Karpas-422 (cell line): Measurements from ENCODE around the gene SLC35B4. TPM values are rescaled to one million over a fixed set of nuclear protein-coding genes. Genes with fewer than 3 reads are reported as not detected.

Experiments used
- DNase-seq: peaks from one replicate; pipeline ENCODE4 v3.0.0-alpha.2; 2015
- H2AFZ ChIP-seq: fragments of 200-600 bp; sonication (generic); 2 replicates; pipeline ENCODE4 v1.6.1; 2014; ENCODE audit warnings: antibody characterized with exemption, low read length, mixed read lengths
- H3K27ac ChIP-seq: fragments of 200-600 bp; sonication (generic); 2 replicates; pipeline ENCODE4 v1.5.1; 2014; ENCODE audit warnings: mild to moderate bottlenecking, low read length, moderate library complexity
- H3K27me3 ChIP-seq: fragments of 200-600 bp; sonication (generic); 2 replicates; pipeline ENCODE4 v1.6.1; 2014; ENCODE audit warnings: low read length, mixed read lengths
- H3K36me3 ChIP-seq: fragments of 200-600 bp; sonication (generic); 2 replicates; pipeline ENCODE4 v1.6.1; 2014; ENCODE audit warnings: low read length, mixed read lengths; ENCODE audit not compliant: insufficient read depth
- H3K4me1 ChIP-seq: fragments of 200-600 bp; sonication (generic); 2 replicates; pipeline ENCODE4 v1.6.1; 2014; ENCODE audit warnings: mild to moderate bottlenecking, low read length, mixed read lengths
- H3K4me2 ChIP-seq: fragments of 200-600 bp; sonication (generic); 2 replicates; pipeline ENCODE4 v1.6.1; 2014; ENCODE audit warnings: low read length, low read depth, mild to moderate bottlenecking; ENCODE audit not compliant: poor library complexity, severe bottlenecking
- H3K4me3 ChIP-seq: fragments of 200-600 bp; sonication (generic); 2 replicates; pipeline ENCODE4 v1.5.1; 2014; ENCODE audit warnings: mild to moderate bottlenecking, antibody characterized with exemption, low read length, mixed read lengths
- H3K79me2 ChIP-seq: fragments of 200-600 bp; sonication (generic); 2 replicates; pipeline ENCODE4 v1.6.1; 2014; ENCODE audit warnings: mild to moderate bottlenecking, low read length, mixed read lengths
- H3K9ac ChIP-seq: fragments of 200-600 bp; sonication (generic); 2 replicates; pipeline ENCODE4 v1.6.0; 2014; ENCODE audit warnings: low read length
- H3K9me2 ChIP-seq: fragments of 200-600 bp; sonication (generic), shearing (Covaris generic); replicated peaks from 2 replicates; pipeline ENCODE4 v1.6.0; 2014; ENCODE audit warnings: mild to moderate bottlenecking, low read length, moderate library complexity; ENCODE audit not compliant: insufficient read depth
- H3K9me3 ChIP-seq: fragments of 300-700, 200-600 bp; sonication (generic); 2 replicates; pipeline ENCODE4 v1.6.1; 2014; ENCODE audit warnings: low read length, mixed read lengths
- H4K20me1 ChIP-seq: fragments of 200-600 bp; sonication (generic); 2 replicates; pipeline ENCODE4 v1.6.1; 2014; ENCODE audit warnings: mild to moderate bottlenecking, antibody characterized with exemption, low read length, low read depth; ENCODE audit not compliant: insufficient read depth
- total RNA-seq: library from RNA; depleted of rRNA; stranded (reverse); fragments of >200 nt; shearing (Covaris generic); gene quantifications from 2 replicates; pipeline ENCODE4 v1.2.3, GENCODE V29; 2014; ENCODE audit warnings: low replicate concordance; rRNA removed

SLC35B4 gene
- total RNA-seq, 1 experiment from 2014 or later = 15.7 TPM

DNA sequence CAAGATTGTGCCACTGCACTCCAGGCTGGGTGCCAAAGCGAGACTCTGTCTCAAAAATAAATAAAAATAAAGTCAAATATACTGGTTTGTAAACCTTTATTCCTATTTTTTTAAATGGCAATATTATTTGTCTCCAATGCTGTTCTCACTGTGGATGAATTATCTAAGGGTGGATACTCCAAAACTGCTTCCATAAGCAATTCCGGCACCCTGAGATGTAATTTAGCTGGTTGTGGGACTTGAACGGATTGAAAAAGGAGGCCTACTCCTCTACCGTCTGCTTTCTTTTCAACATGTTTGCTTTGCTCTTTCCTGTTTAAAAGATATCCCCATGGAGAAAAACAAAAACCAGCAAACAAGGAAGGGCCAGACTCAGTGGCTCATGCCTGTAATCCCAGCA is 54.4 kb downstream of the SLC35B4 start:
- no peak overlapping the region for H3K27ac ChIP-seq
- no peak overlapping the region for H3K9ac ChIP-seq
- H3K4me1 ChIP-seq = no peaks in the 10 kb centered on the region
- H3K9me2 ChIP-seq = no peaks in the 10 kb centered on the region
- H4K20me1 ChIP-seq = no peaks in the 10 kb centered on the region
- H2AFZ ChIP-seq = no peak overlapping the region
- H3K9me3 ChIP-seq = no peaks in the 10 kb centered on the region
- DNase-seq = no peak
- no peaks in the 10 kb centered on the region for H3K27me3 ChIP-seq
- H3K4me3 ChIP-seq = no peak overlapping the region
- no peaks in the 10 kb centered on the region for H3K36me3 ChIP-seq
- H3K79me2 ChIP-seq = no peaks in the 10 kb centered on the region
- no peak overlapping the region for H3K4me2 ChIP-seq

GRCh38 chr7:134255814-134256213 is 60.9 kb downstream of the SLC35B4 start:
- H2AFZ ChIP-seq = no peak overlapping the region
- no peaks in the 10 kb centered on the region for H3K4me1 ChIP-seq
- no peak overlapping the region for H3K4me3 ChIP-seq
- H3K27ac ChIP-seq = no peak overlapping the region
- no peak for DNase-seq
- H3K36me3 ChIP-seq = no peaks in the 10 kb centered on the region
- H3K4me2 ChIP-seq = no peak overlapping the region
- no peaks in the 10 kb centered on the region for H3K79me2 ChIP-seq
- no peaks in the 10 kb centered on the region for H3K9me3 ChIP-seq
- H4K20me1 ChIP-seq = no peaks in the 10 kb centered on the region
- H3K9ac ChIP-seq = no peak overlapping the region
- H3K9me2 ChIP-seq = no peaks in the 10 kb centered on the region
- H3K27me3 ChIP-seq = no peaks in the 10 kb centered on the region

DNA sequence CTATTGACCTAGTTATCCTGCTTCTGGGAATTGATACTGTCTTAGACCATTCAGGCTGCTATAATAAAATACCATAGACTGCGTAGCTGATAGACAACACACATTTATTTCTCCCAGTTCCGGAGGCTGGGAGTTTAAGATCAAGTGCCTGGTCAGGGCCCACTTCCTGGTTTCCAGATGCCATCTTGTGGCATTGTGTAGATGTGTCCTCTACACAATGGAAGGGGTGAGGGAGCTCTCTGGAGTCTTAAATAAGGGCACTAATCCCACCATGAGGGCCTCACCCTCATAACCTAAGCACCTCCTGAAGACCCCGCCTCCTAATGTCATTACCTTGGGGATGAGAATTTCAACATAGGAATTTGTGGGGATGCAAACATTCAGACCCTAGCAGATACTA is 62.4 kb downstream of the SLC35B4 start:
- no peaks in the 10 kb centered on the region for H3K27me3 ChIP-seq
- no peak overlapping the region for H3K4me3 ChIP-seq
- no peaks in the 10 kb centered on the region for H3K9me3 ChIP-seq
- H3K4me1 ChIP-seq = no peaks in the 10 kb centered on the region
- no peaks in the 10 kb centered on the region for H4K20me1 ChIP-seq
- H3K79me2 ChIP-seq = no peaks in the 10 kb centered on the region
- H3K4me2 ChIP-seq = no peak overlapping the region
- no peak overlapping the region for H2AFZ ChIP-seq
- H3K9ac ChIP-seq = no peak overlapping the region
- no peaks in the 10 kb centered on the region for H3K36me3 ChIP-seq
- no peak for DNase-seq
- no peak overlapping the region for H3K27ac ChIP-seq
- no peaks in the 10 kb centered on the region for H3K9me2 ChIP-seq

DNA sequence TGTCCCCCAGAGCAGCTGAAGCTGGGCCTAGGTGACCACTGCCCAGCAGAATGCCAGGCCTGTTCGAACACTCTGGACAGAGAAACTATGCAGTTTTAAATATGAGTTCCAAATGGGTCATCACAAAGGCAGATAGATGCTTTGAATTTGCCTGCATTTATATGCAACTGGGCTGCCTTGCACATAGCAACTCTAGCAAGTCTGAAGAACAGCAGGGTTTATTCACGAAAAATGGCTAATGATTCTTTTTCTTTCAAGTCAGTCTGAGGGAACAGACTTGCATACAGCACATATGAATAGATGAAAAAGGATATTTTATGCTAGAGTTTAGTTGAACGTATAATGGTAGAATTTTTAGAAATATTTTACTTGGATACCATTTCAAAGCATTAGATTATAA is 68.5 kb downstream of the SLC35B4 start:
- no peaks in the 10 kb centered on the region for H3K79me2 ChIP-seq
- H3K4me2 ChIP-seq = no peak overlapping the region
- H3K36me3 ChIP-seq = no peaks in the 10 kb centered on the region
- no peak for DNase-seq
- no peaks in the 10 kb centered on the region for H3K9me3 ChIP-seq
- no peaks in the 10 kb centered on the region for H3K9me2 ChIP-seq
- no peaks in the 10 kb centered on the region for H3K27me3 ChIP-seq
- no peak overlapping the region for H2AFZ ChIP-seq
- H3K9ac ChIP-seq = no peak overlapping the region
- no peaks in the 10 kb centered on the region for H4K20me1 ChIP-seq
- H3K27ac ChIP-seq = no peak overlapping the region
- no peak overlapping the region for H3K4me3 ChIP-seq
- no peaks in the 10 kb centered on the region for H3K4me1 ChIP-seq

DNA sequence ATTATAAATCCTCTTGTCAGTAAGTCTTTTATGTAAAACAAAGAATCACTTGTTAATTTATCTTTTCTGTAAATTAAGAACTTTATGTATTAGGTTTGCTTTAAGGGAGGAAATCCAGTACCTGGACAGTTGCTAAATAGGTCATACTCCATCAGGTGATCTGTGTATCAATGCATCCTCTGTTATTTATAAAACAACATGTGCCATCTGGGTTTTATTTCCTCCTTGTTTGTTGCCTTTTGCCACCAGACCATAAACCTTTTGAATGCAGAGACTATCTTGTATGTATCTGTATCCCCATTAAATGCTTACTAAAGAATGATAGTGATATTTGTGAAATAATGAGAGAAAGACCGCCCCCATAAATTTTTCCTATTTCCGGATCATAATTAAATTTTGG is 70.0 kb downstream of the SLC35B4 start:
- Histone ChIP-seq H3K79me2 (no peaks in the 10 kb centered on the region), H4K20me1 (no peaks in the 10 kb centered on the region), H2AFZ (no peak overlapping the region), H3K9me2 (no peaks in the 10 kb centered on the region), H3K36me3 (no peaks in the 10 kb centered on the region), H3K27ac (no peak overlapping the region), H3K9me3 (no peaks in the 10 kb centered on the region), H3K4me2 (no peak overlapping the region), H3K9ac (no peak overlapping the region), H3K4me1 (no peaks in the 10 kb centered on the region), H3K27me3 (no peaks in the 10 kb centered on the region), H3K4me3 (no peak overlapping the region)
- no peak for DNase-seq

- H3K4me3 ChIP-seq = no peak overlapping the region
- no peaks in the 10 kb centered on the region for H3K36me3 ChIP-seq
- no peaks in the 10 kb centered on the region for H3K4me1 ChIP-seq
- H3K27ac ChIP-seq = no peak overlapping the region
- H3K9me3 ChIP-seq = no peaks in the 10 kb centered on the region
- no peaks in the 10 kb centered on the region for H4K20me1 ChIP-seq
- H3K9ac ChIP-seq = no peak overlapping the region
- H3K4me2 ChIP-seq = no peak overlapping the region
- DNase-seq = no peak
- no peaks in the 10 kb centered on the region for H3K79me2 ChIP-seq
- no peak overlapping the region for H2AFZ ChIP-seq
- H3K9me2 ChIP-seq = no peaks in the 10 kb centered on the region
- H3K27me3 ChIP-seq = no peaks in the 10 kb centered on the region
Measured at GRCh38 chr7:134246347-134246746, 70.4 kb downstream of the SLC35B4 start.

DNA sequence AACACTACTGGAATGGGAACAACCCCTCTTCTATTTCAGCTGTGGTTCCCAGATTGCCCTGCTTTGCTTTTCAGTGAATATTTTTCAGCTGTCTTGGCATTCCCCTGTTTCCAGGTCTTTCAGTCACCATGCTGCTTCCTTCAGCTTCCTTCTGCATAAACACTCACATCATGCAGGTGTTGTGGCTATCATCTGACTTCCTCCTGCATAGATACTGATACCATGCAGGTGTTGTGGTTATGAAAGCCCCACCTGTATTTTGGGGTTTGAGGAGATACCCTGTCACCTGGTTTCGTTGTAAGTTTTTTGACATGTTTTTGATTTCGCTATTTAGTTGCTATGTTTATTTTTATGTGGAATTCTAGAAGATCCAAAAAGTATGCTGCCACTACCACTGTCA is 71.5 kb downstream of the SLC35B4 start:
- Histone ChIP-seq H3K36me3 (no peaks in the 10 kb centered on the region), H3K9ac (no peak overlapping the region), H3K4me2 (no peak overlapping the region), H3K4me1 (no peaks in the 10 kb centered on the region), H3K27me3 (no peaks in the 10 kb centered on the region), H3K27ac (no peak overlapping the region), H3K9me2 (no peaks in the 10 kb centered on the region), H2AFZ (no peak overlapping the region), H4K20me1 (no peaks in the 10 kb centered on the region), H3K9me3 (no peaks in the 10 kb centered on the region), H3K79me2 (no peaks in the 10 kb centered on the region), H3K4me3 (no peak overlapping the region)
- no peak for DNase-seq

Other genes starting within 250 kb of the SLC35B4 start
- gene LRGUK, start 189.6 kb downstream of the SLC35B4 start, total RNA-seq = 1.7 and 1.9 TPM in 2 replicates
- gene AKR1B1, start 142.2 kb upstream of the SLC35B4 start, total RNA-seq = 58.4 and 96.2 TPM in 2 replicates
- gene AKR1B10, start 210.6 kb upstream of the SLC35B4 start, total RNA-seq = not detected in 2 replicates
- not detected in 2 replicates for gene AKR1B15, start 232.2 kb upstream of the SLC35B4 start, total RNA-seq